Measurements from ENCODE around the gene CCDC82.

The CCDC82 gene

GRCh38 chr11:96326959-96327358 lies 62.8 kb downstream of the CCDC82 start:
- DNase-seq, result no peak

DNA sequence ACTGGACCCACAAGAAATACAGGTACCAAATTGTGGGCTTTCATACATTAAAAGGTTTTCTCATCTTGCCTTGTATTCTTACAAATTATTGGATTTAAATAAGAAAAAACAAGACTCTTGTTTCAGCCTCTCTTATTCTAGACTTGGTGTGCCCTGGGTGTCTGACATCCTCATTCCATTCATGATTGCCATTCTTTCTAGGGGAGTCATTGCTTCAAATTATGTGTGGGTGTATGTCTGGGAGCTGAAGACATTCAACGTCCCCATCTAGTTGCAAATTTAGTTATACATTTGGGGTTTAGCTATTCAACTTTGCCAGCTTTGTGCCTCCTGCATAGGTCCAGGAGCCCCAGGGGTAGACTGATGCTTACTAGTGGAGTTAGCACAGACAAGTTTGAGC lies 64.8 kb downstream of the CCDC82 start:
- DNase-seq, result no peak

DNA sequence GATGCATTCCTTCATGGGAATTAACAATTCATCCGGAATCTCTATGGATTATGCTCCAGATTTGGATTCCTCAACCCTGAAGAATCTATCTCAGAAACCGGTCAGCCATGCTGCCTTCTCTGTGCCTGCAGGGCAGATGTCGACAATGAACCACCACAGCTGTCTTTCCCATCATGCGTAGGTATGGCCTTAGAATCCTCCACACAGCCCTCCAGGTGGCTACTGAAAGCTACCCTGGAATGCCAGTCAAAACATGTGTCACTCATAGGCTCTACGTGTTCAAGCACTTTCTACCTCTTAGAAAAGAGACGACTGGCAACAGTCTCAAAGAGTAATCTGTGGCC lies 66.1 kb downstream of the CCDC82 start:
- DNase-seq, result no peak

GRCh38 chr11:96322775-96323641 lies 66.7 kb downstream of the CCDC82 start:
- DNase-seq, result no peak

DNA sequence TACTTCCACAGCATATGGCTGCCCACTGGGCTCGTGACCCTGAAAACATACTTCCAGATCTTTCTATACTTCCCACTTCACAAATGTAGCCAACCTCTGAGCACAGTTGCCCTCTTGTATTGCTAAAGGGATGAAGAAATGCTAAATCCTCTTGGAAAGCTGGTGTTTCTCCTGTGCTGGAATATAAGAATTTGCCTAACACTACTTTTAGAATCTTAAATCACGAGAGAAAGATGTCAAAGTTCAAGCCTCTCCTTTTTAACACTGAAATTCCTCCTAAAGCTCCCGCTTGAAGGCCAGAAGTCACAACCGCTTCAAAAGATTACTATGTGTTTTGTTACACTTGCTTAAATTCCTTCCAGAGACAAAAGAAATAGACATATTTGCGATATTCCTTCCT lies 68.6 kb downstream of the CCDC82 start:
- DNase-seq, result no peak

DNA sequence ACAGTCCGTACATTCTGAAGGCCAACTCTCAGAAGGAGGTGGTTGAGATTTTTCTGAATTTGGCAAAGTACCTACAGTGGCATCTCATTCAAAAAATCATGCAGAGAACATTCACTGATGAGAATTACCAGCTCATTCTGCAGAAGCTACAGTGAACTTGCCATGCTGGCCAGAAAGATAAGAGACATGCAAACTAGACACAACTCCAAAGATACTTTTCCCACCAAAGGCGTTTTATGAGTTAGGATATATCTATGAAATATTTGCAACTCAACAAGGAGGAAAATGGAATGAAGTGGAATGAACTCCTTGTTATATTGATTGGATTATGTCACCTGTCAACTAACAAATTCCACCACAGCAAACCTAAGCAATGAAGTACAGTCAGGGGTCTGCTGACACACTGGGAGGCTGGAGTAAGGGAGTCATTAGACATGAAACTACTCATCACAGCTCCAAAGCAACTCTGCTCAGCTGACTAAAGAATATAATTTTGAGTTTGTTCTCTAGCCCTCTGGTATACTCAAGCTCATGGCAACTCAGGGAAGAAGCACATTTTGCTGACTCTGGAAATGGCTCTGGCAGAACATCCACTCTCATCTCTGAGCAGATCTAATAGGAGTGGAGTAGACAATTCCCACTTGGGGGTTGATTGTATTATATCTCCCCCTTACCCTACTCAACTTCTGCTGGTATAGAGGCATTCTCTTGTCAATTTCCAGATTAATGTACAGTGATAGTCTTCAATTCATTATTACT lies 69.6 kb downstream of the CCDC82 start:
- DNase-seq, result no peak

GRCh38 chr11:96318850-96319249 lies 70.9 kb downstream of the CCDC82 start:
- DNase-seq, result no peak

DNA sequence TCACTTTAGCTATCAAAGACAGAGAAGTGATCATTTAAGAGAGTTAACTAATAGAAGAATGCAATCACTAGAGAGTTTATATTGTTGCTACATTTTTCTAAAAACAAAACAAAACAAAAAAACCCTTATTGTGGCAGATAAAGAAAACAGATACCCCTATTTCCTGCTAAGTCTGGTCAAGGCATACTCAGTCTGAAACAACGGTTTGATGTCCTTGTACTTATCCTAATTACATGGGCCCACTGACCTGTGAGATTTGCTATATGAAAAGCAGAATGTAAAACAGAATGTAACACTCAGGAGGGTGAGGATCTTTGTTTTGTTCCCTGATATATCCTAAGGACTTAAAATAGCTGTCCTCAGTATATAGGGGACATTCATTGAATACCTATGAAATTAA lies 71.3 kb downstream of the CCDC82 start:
- no peak for DNase-seq

GRCh38 chr11:96317985-96318384 lies 71.7 kb downstream of the CCDC82 start:
- DNase-seq, result no peak

- DNase-seq, result no peak
These were observed 72.1 kb downstream of the CCDC82 start for GRCh38 chr11:96317571-96317970.

GRCh38 chr11:96316869-96317268 lies 72.8 kb downstream of the CCDC82 start:
- no peak for DNase-seq

GRCh38 chr11:96315476-96315875 lies 74.2 kb downstream of the CCDC82 start:
- no peak for DNase-seq

GRCh38 chr11:96314326-96315020 lies 75.2 kb downstream of the CCDC82 start:
- no peak for DNase-seq

GRCh38 chr11:96313163-96313562 lies 76.5 kb downstream of the CCDC82 start:
- DNase-seq, result no peak

GRCh38 chr11:96311120-96311568 lies 78.6 kb downstream of the CCDC82 start:
- DNase-seq, result no peak

DNA sequence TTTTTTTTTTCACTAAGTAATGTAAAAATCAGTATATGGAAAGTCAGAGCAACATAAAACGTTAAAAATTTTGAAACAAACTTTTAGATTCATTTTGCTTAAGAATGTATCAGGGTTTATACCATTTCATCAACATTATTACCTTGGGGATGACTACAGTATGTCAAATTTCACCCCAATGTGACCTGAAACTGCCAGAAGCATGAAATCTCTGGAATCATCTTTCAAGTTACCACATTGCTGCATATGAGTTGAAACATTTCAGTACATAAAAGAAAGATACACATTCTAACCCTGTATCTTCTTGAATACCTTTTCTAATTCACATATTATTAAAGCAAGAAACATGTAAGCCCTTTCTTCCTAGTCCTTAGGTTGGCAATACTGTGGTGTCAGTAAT lies 79.5 kb downstream of the CCDC82 start:
- DNase-seq, result no peak

GRCh38 chr11:96309643-96310017 lies 80.1 kb downstream of the CCDC82 start:
- no peak for DNase-seq

DNA sequence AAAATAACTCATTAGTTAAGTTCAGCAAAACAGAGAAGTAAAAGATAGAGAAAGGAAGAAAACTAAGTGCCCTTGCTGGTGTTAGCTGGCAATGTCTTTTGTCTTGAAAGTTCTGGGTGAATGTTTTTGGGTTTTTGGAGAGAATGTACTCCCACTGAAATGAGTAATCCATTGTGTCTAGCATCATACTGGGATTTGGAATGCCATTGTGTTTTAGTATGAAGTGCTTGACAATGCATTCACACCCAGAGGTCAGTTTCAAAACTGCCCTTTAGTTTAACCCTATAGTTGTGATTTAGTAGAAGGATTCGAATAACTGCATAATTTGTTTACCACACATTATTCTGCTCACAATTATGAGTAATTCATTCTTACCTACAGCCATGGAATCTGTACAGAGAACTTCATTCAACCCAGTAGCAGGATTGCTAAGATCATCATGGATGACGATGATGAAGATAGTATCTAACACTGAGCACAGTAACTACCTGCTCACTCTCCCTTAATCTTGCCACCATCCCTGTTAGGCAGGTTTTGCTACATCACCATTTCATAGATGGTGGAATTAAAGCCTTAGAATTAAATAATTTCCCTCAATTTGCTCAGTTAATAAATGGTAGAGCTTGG lies 80.6 kb downstream of the CCDC82 start:
- DNase-seq, result no peak

DNA sequence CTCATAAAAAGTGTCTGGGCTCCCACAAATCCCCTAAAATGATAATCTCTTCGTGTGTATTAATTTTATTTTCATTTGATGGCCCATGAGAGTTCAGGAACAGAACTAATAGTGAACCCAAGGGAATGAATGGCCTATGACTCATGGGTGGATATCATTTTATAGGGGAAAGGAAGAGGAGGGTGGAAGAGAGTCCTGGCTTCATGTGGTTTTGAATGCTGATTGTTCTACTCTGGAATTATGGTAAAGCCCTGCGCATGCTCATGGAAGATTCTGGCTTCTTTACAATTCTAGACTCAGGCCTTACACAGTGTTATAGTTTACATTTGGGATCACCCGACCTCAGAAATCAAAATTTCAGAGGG lies 82.0 kb downstream of the CCDC82 start:
- no peak for DNase-seq

DNA sequence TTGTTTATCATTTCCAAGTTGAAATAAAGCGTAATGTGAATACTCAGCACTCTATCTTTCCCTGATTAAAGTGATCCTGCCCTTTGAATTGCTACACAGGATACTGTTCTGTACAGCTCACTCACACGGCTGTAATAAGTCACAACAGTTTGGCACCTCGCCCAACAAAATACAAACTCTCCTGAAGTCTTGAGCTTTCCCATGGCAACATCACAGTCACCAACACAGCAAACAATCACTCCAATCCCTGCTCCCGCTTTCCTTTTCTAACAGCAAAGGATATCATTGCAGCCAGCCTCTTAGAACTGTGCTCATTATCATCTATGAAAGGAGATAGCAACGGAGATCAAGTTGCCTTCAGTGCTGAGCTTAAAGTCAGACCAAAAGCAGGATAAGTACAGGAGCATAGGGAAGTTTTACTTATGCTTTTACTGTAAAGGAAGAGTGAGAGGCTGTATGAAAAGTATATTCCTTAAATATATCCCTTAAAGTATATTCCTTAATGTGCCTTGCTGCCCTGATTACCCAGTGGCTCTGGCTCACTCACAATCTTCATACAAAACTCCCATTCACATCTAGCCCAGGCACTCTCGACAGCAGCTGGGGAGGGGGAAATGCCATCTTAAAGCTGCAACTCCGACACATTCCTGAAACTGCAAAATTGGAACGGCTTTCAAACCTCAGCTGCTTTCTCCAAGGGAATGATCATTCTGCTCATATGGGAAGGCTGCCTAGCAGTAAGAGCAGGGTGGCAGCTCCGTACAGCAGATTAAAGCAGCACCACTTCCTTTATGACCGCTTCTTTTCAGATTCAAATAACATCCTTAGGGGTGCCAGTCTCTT lies 82.6 kb downstream of the CCDC82 start:
- no peak for DNase-seq

- DNase-seq, result no peak
These were observed 83.1 kb downstream of the CCDC82 start for GRCh38 chr11:96306600-96306932.

DNA sequence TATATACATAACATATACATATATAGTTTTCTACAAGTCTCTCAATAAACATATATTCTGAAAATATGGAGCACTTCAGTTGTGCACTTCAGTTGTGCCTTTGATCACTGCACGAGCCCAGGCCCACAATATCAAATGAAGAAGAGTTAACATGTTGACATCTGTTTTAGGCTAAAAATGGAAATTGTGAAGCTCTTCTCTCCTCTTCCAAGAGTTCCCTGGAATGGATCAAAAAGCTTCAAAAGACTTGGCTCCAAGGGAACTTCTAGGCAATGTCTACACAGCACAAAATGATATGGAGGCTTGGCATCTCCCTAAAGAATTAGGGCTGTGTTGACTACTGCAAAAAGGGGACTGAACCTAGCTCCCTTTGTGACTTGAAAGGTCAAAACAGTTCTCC lies 83.6 kb downstream of the CCDC82 start:
- no peak for DNase-seq

DNA sequence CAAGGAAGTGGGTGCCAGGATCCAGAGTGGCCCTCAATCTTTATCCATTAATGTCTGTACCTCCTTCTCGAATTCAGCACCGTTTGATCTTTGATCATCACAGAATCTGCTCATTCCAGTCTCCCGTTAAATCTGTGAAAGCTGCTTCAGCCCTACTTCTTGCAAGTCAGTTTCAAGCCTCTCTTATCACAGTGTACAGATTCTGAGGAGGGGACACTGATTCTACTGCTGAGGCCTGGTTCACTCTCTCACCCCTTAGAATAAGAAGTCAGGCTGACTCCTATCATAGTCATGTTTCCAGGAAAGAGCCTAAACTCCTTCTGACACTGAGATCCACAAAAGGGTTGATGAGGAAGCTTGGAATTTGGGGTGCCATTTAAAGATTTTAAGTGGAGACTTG lies 85.7 kb downstream of the CCDC82 start:
- no peak for DNase-seq

Measured in SIG-M5 (cell line).